ENCODE data around the gene DCLK1.

DNA sequence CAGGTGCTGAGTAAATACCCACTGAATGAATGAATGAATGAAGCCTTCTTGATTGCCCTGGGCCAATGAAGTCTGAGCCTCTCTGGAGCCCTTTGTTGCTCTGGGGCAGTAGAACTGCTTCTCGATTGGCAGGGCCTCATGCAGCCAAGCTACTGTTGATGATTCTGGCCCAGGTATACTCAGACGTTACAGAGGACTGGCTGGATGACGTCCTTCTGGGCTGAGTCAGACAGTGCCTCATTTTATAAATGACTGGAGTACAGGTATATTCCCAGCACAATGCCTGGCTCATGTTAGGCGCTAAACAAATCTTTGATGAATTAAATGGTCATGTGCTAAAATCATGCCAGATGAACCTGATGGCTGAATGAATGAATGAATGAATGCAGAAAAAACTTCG, 410.9 kb downstream of the DCLK1 start:
- TF ChIP-seq CTCF (IDR thresholded peaks at IDR 0.05) (no peak), POLR2A (IDR thresholded peaks at IDR 0.05) (no peak)

Measured in lower leg skin (tissue), 3 donors.